ENCODE measurements around the gene OR52E4.

OR52E4 gene

DNA sequence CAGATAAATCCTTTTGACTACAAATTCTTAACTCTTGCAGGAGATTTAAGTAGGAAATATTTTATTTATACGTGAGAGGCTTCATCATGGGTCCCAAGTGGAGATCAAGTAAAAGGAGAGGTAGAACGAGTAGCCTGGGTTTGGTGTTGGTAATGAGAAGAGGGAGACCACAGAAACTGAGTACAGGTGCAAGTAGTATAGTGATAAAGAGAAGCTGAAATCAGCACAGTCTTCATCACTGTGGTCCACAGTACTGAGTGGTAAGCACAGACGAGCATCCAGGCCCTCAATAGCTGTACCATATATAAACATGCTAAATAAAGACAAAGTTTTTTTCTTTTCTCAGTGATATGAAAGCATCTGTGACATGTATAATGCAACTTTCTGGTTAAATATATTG is 6.7 kb downstream of the OR52E4 start:
- no peak for DNase-seq (ENCODE audit: insufficient read length)
- no peak for FAIRE-seq
- no peak for TF ChIP-seq TAF1 (IDR thresholded peaks at IDR 0.05; ENCODE audit: borderline replicate concordance, low read depth, low read length)
- TF ChIP-seq POLR2AphosphoS5 (IDR thresholded peaks at IDR 0.05; ENCODE audit: low read depth, low read length), result no peak
- TF ChIP-seq POLR2A (IDR thresholded peaks at IDR 0.05; ENCODE audit: low read depth, low read length), result no peak

DNA sequence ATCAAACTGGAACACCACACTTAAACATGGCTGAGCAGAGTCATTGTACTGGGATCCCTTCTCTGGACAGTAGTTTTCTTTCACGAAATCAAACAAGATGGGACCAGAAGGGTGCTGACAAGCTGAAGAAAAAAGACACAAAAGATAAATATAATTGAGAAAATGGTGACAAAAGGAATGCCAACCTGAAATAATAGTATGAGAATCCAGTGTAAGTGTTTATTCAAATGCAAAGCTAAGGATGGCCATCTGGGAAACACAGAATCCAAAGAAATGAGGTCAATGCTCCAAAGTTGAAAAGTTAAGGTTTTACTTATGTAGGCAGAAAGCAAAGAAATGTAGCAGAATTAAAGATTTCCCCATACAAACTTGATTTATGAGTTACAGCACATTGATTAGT is 7.2 kb downstream of the OR52E4 start:
- no peak for TF ChIP-seq TAF1 (IDR thresholded peaks at IDR 0.05; ENCODE audit: borderline replicate concordance, low read depth, low read length)
- no peak for TF ChIP-seq POLR2AphosphoS5 (IDR thresholded peaks at IDR 0.05; ENCODE audit: low read depth, low read length)
- FAIRE-seq (no peak), DNase-seq (ENCODE audit: insufficient read length) (no peak)

DNA sequence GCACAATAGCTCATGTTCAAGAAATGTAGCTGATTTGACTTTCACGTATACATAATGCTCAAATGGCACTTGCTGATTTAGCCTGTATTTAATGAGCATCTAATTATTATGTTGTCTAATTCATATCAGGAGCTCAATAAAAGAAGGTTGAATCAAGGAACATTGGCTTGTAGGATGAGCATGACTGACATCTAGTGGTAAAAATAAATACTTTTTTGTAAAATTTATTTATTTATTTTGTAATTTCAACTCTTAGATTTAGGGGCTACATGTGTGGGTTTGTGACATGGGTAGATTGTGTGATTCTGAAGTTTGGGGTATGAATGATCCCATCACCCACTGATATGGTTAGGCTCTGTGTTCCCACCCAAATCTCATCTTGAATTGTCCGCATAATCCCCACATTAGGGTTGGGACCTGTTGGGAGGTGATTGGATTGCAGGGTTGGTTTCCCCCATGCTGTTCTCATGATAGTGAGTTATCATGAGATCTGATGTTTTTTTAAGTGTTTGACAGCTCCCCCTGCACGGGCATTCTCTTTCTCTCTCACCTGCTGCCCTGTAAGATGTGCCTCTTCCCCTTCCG is 10.9 kb downstream of the OR52E4 start:
- no peak for FAIRE-seq
- DNase-seq (ENCODE audit: insufficient read length), result no peak
- TF ChIP-seq TAF1 (IDR thresholded peaks at IDR 0.05; ENCODE audit: borderline replicate concordance, low read depth, low read length) (no peak), POLR2A (IDR thresholded peaks at IDR 0.05; ENCODE audit: low read depth, low read length) (no peak), POLR2AphosphoS5 (IDR thresholded peaks at IDR 0.05; ENCODE audit: low read depth, low read length) (no peak)

DNA sequence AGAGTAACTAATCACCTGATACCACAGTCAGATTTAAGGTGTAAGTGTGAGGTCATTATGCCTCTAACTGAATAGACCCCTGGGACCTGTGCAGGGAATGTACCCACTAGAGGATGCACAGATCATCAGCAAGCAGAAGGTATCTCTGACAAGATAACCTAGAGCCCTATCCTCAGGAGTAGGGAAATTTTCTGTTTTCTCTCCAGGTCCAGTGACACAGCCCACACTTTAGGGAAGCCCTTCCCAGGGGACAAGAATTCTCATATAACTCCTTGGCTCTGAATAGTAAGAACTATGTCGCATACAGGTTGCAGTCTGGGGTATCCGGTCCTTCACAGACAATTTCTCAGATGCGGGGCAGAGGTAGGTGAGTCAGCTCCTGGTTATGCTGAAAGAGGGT is 12.5 kb downstream of the OR52E4 start, which contains the start of gene OR52E5:
OR52E5 (plus strand) TSS at position 301 of the 400 bp plus-strand sequence. CDS start 7,569 bp downstream, outside the sequence.
- FAIRE-seq (no peak), DNase-seq (ENCODE audit: insufficient read length) (no peak)
- TF ChIP-seq TAF1 (IDR thresholded peaks at IDR 0.05; ENCODE audit: borderline replicate concordance, low read depth, low read length) (no peak), POLR2A (IDR thresholded peaks at IDR 0.05; ENCODE audit: low read depth, low read length) (no peak), POLR2AphosphoS5 (IDR thresholded peaks at IDR 0.05; ENCODE audit: low read depth, low read length) (no peak)

DNA sequence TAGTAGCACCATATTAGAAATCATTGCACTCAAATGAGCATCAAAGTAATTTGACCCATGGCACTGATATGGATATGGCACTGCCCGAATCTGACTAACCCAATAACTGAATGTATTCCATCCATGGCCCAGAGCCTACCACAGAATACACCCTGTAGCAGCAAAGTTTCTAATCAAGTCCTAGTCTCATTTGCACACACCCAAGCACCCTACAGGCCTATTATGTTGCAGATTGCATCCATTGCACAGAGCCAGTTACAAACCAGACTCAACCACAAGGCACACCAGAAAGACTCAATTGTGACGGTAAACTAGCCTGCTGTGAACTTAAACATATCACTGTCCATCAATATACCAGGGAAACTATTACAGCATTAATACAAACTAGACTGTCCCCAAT is 19.1 kb downstream of the OR52E4 start:
- TF ChIP-seq POLR2A (IDR thresholded peaks at IDR 0.05; ENCODE audit: low read depth, low read length), result no peak
- TF ChIP-seq TAF1 (IDR thresholded peaks at IDR 0.05; ENCODE audit: borderline replicate concordance, low read depth, low read length), result no peak
- no peak for TF ChIP-seq POLR2AphosphoS5 (IDR thresholded peaks at IDR 0.05; ENCODE audit: low read depth, low read length)
- DNase-seq (ENCODE audit: insufficient read length) (no peak), FAIRE-seq (no peak)

DNA sequence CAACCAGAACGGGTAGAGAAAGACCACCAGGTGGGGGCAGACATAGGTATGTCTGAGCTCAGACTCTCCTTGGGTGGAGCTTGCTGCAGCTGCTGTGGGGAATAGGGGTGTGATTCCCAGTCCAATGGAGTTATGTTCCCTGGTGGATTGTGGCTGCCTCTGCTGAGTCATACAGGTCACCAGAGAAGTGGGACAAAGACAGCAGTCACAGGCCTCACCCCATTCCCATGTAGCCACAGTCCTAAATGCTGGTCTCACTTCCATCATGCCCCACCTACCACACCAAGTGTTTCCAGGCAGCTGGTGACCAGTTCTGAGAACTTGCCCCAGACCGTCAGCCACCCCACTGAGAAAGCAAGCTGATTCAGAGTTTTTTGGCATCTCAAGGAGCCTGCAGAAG is 30.1 kb downstream of the OR52E4 start:
- DNase-seq (ENCODE audit: insufficient read length), result no peak
- TF ChIP-seq TAF1 (IDR thresholded peaks at IDR 0.05; ENCODE audit: borderline replicate concordance, low read depth, low read length), result no peak
- TF ChIP-seq POLR2A (IDR thresholded peaks at IDR 0.05; ENCODE audit: low read depth, low read length), result no peak
- TF ChIP-seq POLR2AphosphoS5 (IDR thresholded peaks at IDR 0.05; ENCODE audit: low read depth, low read length), result no peak

DNA sequence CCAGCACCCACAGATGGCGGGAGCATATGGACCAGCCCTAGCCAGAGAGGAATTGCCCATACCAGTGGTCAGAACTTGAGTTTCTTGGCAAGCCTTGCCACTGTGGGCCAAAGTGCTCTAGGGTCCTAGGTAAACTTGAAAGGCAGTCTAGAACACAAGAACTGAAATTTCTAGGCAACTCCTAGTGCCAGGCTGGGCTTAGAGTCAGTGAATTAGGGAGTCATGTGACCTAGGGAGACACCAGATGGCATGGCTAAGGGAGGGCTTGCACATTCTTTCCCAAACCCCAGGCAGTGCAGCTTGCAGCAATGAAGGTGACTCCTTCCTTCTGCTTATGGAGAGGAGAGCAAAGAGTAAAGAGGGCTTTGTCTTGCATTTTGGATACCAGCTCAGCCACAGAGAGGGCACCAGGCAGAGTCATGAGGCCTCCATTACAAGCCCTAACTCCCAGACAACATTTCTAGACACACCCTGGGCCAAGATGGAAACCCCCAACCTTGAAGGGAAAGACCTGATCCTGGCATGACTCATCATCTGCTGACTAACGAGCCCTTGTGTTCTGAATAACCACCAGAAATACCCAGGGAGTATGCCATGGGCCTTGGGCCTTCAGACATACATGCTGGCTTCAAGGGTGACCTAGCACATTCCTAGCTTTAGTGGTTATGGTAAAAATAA is 42.5 kb downstream of the OR52E4 start:
- DNase-seq (ENCODE audit: insufficient read length) (no peak), FAIRE-seq (peak; percentile 63)
- TF ChIP-seq POLR2AphosphoS5 (IDR thresholded peaks at IDR 0.05; ENCODE audit: low read depth, low read length) (no peak), TAF1 (IDR thresholded peaks at IDR 0.05; ENCODE audit: borderline replicate concordance, low read depth, low read length) (no peak), POLR2A (IDR thresholded peaks at IDR 0.05; ENCODE audit: low read depth, low read length) (no peak)

More for the DNA sequence above, 30.1 kb downstream of the OR52E4 start:
- no peak for FAIRE-seq

DNA sequence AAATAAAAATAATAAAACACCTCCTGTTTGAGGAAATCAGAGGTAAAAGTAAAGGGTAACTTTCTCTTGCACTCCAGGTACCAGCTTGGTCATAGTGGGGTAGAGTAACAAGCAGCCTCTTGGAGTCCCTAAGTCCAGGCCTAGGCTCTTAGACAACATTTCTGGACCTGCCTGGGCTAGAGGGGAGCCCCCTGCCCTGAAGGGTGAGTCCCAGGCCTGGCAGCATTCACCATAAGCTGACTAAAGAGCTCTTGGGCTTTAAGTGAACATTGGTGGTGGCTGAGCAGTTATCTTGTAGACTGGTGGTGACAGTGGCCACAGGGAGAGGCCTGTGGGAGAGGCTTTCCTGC is 43.0 kb downstream of the OR52E4 start:
- FAIRE-seq (no peak), DNase-seq (ENCODE audit: insufficient read length) (no peak)
- no peak for TF ChIP-seq TAF1 (IDR thresholded peaks at IDR 0.05; ENCODE audit: borderline replicate concordance, low read depth, low read length)

DNA sequence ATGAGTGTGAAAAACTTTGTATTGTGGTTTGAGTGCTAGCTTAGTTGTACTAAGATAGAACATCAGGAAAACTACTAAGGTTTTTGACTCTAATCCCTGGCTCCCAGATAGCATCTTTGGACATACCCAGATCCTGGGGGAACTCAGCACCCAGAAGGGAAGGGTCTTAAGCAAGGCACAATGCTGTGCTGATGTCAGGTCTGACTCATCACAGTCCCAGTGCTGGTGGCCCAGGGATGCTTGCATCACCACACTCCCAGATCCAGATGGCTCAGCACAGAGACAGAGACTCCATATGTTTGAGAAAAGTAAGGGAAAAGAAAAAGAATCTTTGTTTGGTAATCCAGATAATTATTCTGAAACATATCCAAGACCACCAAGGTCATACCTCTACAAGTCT is 43.4 kb downstream of the OR52E4 start:
- DNase-seq (ENCODE audit: insufficient read length) (no peak), FAIRE-seq (peak; percentile 5)
- TF ChIP-seq TAF1 (IDR thresholded peaks at IDR 0.05; ENCODE audit: borderline replicate concordance, low read depth, low read length) (no peak), POLR2A (IDR thresholded peaks at IDR 0.05; ENCODE audit: low read depth, low read length) (no peak), POLR2AphosphoS5 (IDR thresholded peaks at IDR 0.05; ENCODE audit: low read depth, low read length) (no peak)

DNA sequence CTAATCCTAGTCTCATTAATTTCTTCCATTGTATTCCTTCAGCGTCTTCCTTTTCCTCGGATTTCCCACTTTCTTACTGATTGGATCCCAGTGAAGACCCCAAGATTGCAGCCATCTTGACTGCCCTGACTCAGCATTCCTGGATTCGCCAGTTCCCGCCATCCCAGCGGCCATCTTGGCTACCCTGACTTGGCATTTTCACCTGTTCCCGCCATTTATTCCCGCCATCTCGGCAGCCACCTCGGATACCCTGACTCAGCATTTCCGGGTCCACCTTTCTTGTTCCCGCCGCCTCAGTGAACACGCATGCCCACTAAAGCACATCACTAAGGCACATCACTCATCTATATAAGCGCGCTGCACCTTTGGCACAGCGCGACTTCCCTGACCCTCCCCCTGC is 47.8 kb downstream of the OR52E4 start:
- no peak for DNase-seq (ENCODE audit: insufficient read length)
- no peak for TF ChIP-seq POLR2A (IDR thresholded peaks at IDR 0.05; ENCODE audit: low read depth, low read length)
- no peak for TF ChIP-seq TAF1 (IDR thresholded peaks at IDR 0.05; ENCODE audit: borderline replicate concordance, low read depth, low read length)
- TF ChIP-seq POLR2AphosphoS5 (IDR thresholded peaks at IDR 0.05; ENCODE audit: low read depth, low read length), result no peak
- no peak for FAIRE-seq

DNA sequence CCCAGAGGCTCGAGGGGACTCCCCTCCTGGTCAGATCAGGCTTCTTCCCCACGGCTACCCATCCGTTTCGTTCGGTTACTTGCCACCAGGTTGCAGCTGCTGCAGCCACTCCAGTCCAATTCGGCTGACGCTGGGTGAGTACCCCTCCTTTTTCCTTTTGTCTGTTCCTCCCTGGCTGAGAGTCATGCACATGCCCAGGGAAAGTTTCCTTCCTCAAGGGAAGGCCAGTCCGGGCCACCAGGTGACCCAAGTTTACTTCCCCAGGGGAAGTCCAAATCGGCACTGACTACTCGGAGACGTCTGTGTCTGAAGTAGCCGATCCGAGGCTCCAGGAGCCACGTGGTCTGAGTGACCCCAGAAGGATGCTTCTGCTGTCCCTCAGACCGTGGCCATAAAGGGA is 48.4 kb downstream of the OR52E4 start:
- TF ChIP-seq TAF1 (IDR thresholded peaks at IDR 0.05; ENCODE audit: borderline replicate concordance, low read depth, low read length) (no peak), POLR2AphosphoS5 (IDR thresholded peaks at IDR 0.05; ENCODE audit: low read depth, low read length) (no peak), POLR2A (IDR thresholded peaks at IDR 0.05; ENCODE audit: low read depth, low read length) (no peak)
- FAIRE-seq (no peak), DNase-seq (ENCODE audit: insufficient read length) (no peak)

DNA sequence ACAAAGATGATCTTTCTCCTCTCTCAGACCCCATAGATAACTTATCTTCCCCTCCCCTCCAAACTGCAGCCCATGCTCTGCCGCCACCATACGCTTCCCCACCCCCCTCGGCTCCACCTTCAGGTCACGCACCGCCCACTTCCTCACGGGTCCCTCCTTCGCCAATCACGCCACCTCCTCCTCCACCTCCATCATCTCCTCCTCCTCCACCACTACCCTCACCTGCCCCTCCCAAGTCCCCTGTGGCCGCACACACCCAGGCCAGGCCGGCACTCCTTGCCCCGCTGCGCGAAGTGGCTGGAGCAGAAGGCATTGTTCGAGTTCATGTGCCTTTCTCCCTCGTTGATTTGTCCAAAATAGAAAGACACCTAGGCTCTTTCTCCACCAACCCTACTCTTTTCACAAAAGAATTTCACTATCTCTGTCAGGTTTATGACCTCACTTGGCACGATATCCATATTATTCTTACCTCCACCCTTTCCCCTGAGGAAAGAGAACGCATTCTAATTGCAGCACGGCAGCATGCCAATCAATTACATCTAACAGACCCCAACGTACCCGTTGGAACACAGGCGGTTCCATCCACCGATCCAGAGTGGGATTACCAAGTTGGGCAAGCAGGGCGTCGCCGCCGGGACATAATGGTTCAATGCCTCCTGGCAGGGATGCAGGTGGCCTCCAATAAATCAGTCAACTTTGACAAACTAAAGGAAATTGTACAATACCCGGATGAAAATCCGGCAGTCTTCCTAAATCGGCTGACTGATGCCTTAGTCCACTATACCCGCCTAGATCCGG is 49.3 kb downstream of the OR52E4 start:
- TF ChIP-seq TAF1 (IDR thresholded peaks at IDR 0.05; ENCODE audit: borderline replicate concordance, low read depth, low read length) (no peak), POLR2A (IDR thresholded peaks at IDR 0.05; ENCODE audit: low read depth, low read length) (no peak), POLR2AphosphoS5 (IDR thresholded peaks at IDR 0.05; ENCODE audit: low read depth, low read length) (no peak)
- FAIRE-seq (no peak), DNase-seq (ENCODE audit: insufficient read length) (no peak)
